Peyer's patch (tissue), 4 donors: Measurements from ENCODE around the gene CCDC182. TPM values are rescaled to one million over a fixed set of nuclear protein-coding genes. Genes with fewer than 3 reads are reported as not detected.

Experiments used
- DNase-seq, 3 donors: peaks; one replicate each; pipeline ENCODE4 v3.0.0-alpha.2; 2017 to 2019
- H3K27ac ChIP-seq, 4 donors: fragments of 200-600 bp; sonication (generic); one replicate each; pipeline ENCODE4 v1.5.1; 2016 to 2019
- H3K27me3 ChIP-seq, 2 donors: fragments of 200-600 bp; sonication (generic); one replicate each; pipeline ENCODE4 v1.5.1; 2019
- H3K36me3 ChIP-seq, 3 donors: fragments of 200-600 bp; sonication (generic); one replicate each; pipeline ENCODE4 v1.5.1; 2016 to 2019
- H3K4me1 ChIP-seq, 4 donors: fragments of 200-600 bp; sonication (generic); one replicate each; pipeline ENCODE4 v1.5.1; 2016 to 2019
- H3K4me3 ChIP-seq, 4 donors: fragments of 200-600 bp; sonication (generic); 1 replicate in 3 of 4; 2 replicates in 1 of 4; pipeline ENCODE4 v1.5.1; 2016 to 2019; ENCODE audit warnings: mild to moderate bottlenecking in 1 of 4
- H3K9me3 ChIP-seq, 4 donors: fragments of 200-600 bp; sonication (generic); one replicate each; pipeline ENCODE4 v1.5.1; 2016 to 2019; ENCODE audit warnings: mild to moderate bottlenecking in 1 of 4
- CTCF ChIP-seq, 6 experiments: fragments of 450-650 bp in 4 of 6; fragments of 200-600 bp in 2 of 6; sonication (generic) in 1 of 6; IDR thresholded peaks; one replicate each; pipeline ENCODE4 v1.5.1; 2017 to 2019; ENCODE audit warnings: antibody characterized with exemption in 6 of 6, mild to moderate bottlenecking in 3 of 6, moderate library complexity in 1 of 6
- POLR2A ChIP-seq, 2 donors: fragments of 450-650 bp; IDR thresholded peaks; one replicate each; pipeline ENCODE4 v1.5.1; 2017; ENCODE audit warnings: antibody characterized with exemption in 2 of 2, mild to moderate bottlenecking in 2 of 2, moderate library complexity in 2 of 2
- total RNA-seq, 4 donors: library from RNA; depleted of rRNA; stranded (reverse); fragments of >200 nt; gene quantifications; one replicate each; pipeline ENCODE4 v1.1.0, GENCODE V29; 2016

CCDC182 gene
- total RNA-seq, 4 donors from 2014 or later, result not detected

DNA sequence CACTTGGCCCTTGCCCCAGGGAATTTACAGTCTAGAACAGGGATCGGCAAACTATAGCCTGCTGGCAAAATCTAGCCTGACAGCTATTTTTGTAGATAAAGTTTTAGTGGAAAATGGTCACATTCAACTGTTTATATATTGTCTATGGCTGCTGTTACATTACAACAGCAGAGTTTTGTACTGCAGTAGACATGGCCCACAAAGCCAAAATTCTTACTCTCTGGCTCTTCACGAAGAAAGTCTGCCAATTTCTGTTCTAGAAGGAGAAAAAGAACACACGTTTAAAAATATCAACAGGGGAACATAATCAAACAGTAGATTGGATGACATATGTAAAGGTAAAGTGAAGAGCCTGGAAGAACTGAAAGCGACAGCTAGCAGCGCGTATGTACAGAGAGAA lies 33.2 kb upstream of the CCDC182 start:
- Histone ChIP-seq H3K36me3 (no peaks in the 10 kb centered on the region), H3K27me3 (no peaks in the 10 kb centered on the region), H3K4me3 (no peak overlapping the region), H3K9me3 (no peaks in the 10 kb centered on the region), H3K27ac (no peak overlapping the region), H3K4me1 (peaks cover 0 to 14% (median 4%) of the 10 kb centered on the region in 4 donors)
- no peak for DNase-seq
- TF ChIP-seq CTCF (IDR thresholded peaks at IDR 0.05), result no peak
- TF ChIP-seq POLR2A (IDR thresholded peaks at IDR 0.05), result no peak

- Histone ChIP-seq H3K27me3 (no peaks in the 10 kb centered on the region), H3K4me3 (no peak overlapping the region), H3K4me1 (no peaks in the 10 kb centered on the region), H3K27ac (no peak overlapping the region), H3K9me3 (no peaks in the 10 kb centered on the region), H3K36me3 (no peaks in the 10 kb centered on the region)
- no peak for TF ChIP-seq POLR2A (IDR thresholded peaks at IDR 0.05)
- no peak for TF ChIP-seq CTCF (IDR thresholded peaks at IDR 0.05)
- DNase-seq, result no peak
Measured at GRCh38 chr17:57776366-57776765, 31.3 kb upstream of the CCDC182 start.

DNA sequence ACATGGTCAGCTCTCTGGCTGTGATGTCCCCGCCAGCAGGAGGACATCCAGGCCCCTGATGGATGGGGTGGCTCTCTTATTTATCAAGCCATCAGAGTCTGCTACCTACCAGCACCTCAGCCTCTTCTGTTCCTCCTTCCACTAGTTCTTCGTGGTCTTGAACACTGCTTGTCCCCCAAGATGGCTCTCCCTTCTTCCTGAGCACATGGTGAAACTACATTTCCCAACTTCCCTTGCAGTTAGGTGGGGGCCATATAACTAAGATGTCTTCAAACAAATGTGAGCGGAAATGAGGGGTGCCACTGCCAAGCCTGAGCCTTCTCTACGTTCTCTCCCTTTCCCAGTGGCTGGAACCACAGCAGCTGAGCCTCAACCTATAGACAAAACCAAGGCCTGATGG lies 29.8 kb upstream of the CCDC182 start:
- Histone ChIP-seq H3K27ac (no peak overlapping the region), H3K36me3 (no peaks in the 10 kb centered on the region), H3K27me3 (no peaks in the 10 kb centered on the region), H3K9me3 (no peaks in the 10 kb centered on the region), H3K4me1 (no peaks in the 10 kb centered on the region), H3K4me3 (no peak overlapping the region)
- TF ChIP-seq POLR2A (IDR thresholded peaks at IDR 0.05) (no peak), CTCF (IDR thresholded peaks at IDR 0.05) (no peak)
- no peak for DNase-seq

DNA sequence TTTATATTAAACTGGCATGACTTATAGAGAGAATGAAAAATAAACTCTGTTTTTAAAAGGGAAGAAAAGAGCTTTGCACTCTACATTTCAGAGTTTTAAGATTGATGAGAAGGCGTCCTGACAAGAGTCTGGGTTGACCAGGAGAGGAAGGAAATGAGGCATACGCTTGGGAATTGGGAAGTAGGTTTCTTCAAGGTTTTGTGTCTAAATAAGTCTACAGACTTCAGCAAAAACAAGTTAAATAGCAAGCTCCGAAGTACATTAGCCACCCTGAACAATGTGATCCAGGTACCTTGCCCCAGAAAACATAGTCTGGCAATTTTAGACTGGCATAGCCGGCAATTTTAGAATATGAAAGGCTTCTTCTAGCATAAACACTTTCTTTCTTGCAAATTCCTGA lies 28.5 kb upstream of the CCDC182 start:
- no peak overlapping the region for H3K27ac ChIP-seq
- no peaks in the 10 kb centered on the region for H3K27me3 ChIP-seq
- TF ChIP-seq CTCF (IDR thresholded peaks at IDR 0.05) (no peak), POLR2A (IDR thresholded peaks at IDR 0.05) (no peak)

DNA sequence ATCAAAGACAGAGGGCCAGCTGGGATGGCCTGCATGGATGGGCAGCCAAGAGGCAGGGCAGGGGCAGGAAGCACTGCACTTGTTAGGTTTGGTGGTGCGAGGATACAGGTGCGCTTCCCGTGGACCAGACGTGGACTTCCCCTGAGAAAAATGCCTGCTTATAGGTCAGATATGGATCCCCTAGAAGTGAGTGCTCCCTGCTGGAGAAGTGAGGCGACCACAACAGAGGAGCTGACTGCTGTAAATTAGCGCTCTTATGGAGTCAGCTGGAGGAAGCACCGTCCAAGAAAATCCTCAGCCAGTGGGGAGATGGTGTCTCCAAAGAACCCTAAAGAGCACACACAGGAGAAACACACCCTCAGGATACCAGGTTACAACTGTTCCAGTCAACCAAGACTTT lies 27.7 kb upstream of the CCDC182 start:
- no peaks in the 10 kb centered on the region for H3K27me3 ChIP-seq
- no peaks in the 10 kb centered on the region for H3K9me3 ChIP-seq
- no peaks in the 10 kb centered on the region for H3K4me1 ChIP-seq
- H3K36me3 ChIP-seq, result no peaks in the 10 kb centered on the region
- TF ChIP-seq CTCF (IDR thresholded peaks at IDR 0.05), result no peak
- no peak for TF ChIP-seq POLR2A (IDR thresholded peaks at IDR 0.05)
- H3K27ac ChIP-seq, result no peak overlapping the region
- no peak overlapping the region for H3K4me3 ChIP-seq
- no peak for DNase-seq

More for the DNA sequence above, 28.5 kb upstream of the CCDC182 start:
- H3K9me3 ChIP-seq, result no peaks in the 10 kb centered on the region
- DNase-seq, result no peak
- no peaks in the 10 kb centered on the region for H3K4me1 ChIP-seq
- no peaks in the 10 kb centered on the region for H3K36me3 ChIP-seq
- no peak overlapping the region for H3K4me3 ChIP-seq

GRCh38 chr17:57767561-57767960 lies 22.5 kb upstream of the CCDC182 start:
- Histone ChIP-seq H3K4me1 (no peaks in the 10 kb centered on the region), H3K9me3 (no peaks in the 10 kb centered on the region), H3K4me3 (no peak overlapping the region), H3K27ac (no peak overlapping the region), H3K27me3 (no peaks in the 10 kb centered on the region), H3K36me3 (no peaks in the 10 kb centered on the region)
- DNase-seq, result no peak
- TF ChIP-seq POLR2A (IDR thresholded peaks at IDR 0.05), result no peak
- no peak for TF ChIP-seq CTCF (IDR thresholded peaks at IDR 0.05)
